PC-9 (cell line): Measurements from ENCODE around the gene RAD51D.

Source experiments
- EZH2 ChIP-seq: fragments of 200-600 bp; sonication (generic); IDR thresholded peaks from 2 replicates; pipeline ENCODE4 v1.8.0; 2017; ENCODE audit warnings: antibody characterized with exemption, low read depth
- TF ChIP-seq, protein P1 (sequence below): fragments of 200-600 bp; sonication (generic); conservative IDR thresholded peaks from 2 replicates; pipeline ENCODE4 v1.6.1; 2017; ENCODE audit warnings: mixed run types, antibody characterized with exemption, mild to moderate bottlenecking, moderate library complexity

DNA sequence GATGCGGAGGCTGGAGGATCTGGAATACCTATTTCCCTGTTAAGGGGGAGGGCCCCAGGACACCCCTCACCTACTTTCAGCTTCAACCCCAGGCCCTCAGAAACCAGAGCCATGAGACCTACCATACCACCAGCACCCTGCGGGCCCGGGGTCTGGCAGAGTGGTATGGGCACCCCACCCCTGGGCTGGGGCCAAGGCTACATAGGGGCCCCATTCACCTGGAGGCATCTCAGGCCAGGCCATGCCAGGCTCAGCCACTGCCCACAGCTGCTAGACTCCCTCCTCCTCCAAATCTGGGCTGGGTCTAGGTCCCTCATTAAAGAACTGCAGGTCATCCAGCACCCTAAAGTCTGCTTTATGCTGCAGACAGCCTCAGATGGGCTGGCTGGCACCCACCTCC lies 10.7 kb upstream of the RAD51D start:
- TF ChIP-seq, protein P1, sequence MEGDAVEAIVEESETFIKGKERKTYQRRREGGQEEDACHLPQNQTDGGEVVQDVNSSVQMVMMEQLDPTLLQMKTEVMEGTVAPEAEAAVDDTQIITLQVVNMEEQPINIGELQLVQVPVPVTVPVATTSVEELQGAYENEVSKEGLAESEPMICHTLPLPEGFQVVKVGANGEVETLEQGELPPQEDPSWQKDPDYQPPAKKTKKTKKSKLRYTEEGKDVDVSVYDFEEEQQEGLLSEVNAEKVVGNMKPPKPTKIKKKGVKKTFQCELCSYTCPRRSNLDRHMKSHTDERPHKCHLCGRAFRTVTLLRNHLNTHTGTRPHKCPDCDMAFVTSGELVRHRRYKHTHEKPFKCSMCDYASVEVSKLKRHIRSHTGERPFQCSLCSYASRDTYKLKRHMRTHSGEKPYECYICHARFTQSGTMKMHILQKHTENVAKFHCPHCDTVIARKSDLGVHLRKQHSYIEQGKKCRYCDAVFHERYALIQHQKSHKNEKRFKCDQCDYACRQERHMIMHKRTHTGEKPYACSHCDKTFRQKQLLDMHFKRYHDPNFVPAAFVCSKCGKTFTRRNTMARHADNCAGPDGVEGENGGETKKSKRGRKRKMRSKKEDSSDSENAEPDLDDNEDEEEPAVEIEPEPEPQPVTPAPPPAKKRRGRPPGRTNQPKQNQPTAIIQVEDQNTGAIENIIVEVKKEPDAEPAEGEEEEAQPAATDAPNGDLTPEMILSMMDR, result no peak
- no peak for TF ChIP-seq EZH2
